Right kidney (tissue), 1 donor: ENCODE measurements around the gene C2orf80.
"Not testable (repeated sequence)": the region's sequence is repeated elsewhere in the genome, so short reads cannot be mapped to it uniquely, and the experiment has no call there.

Experiments
- DNase-seq: peaks from one replicate; pipeline ENCODE4 v3.0.0-alpha.2; 2016

The C2orf80 gene

DNA sequence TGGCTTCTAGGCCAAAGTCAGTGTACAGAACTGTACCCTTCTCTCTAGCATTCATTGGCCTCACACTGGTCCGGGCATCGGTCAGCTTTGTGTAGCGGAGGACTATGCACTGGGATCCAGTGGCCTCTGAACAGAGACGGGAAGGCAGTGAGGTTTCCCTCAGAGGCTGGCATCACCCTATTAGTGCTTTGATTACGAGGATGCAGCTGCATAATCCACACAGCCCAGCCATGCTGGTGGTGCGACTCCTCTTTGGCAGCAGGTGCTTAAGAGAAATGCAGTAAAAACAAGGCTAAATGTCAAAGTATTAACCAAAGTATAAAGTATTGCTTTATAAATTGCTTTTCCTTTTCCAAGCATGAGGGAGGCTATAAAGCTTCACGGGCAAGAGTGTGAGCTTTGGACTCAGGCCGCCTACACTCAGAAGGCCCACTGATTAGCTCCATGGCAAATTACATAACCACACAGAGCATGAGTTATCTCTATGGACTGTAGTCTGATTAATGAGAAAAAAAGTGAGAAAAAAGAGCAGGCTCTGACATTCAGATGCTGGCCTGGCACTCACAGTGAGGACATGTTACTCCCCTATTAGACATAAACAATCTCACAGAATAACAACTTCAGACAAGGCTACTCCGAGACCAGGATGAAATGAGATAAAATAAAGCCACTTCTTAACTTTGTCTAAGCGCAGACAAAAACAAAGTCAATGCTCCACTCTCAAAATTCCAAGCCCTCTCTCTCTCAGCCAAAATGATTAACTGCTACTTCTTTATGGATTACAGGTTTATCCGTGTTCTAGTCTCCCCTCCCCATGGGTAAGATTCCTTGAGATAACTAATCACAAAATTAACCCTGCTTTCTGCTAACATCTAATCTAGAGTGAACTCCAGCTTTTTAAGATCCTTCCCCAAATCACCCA is 53.8 kb downstream of the C2orf80 start:
- DNase-seq, result no peak

DNA sequence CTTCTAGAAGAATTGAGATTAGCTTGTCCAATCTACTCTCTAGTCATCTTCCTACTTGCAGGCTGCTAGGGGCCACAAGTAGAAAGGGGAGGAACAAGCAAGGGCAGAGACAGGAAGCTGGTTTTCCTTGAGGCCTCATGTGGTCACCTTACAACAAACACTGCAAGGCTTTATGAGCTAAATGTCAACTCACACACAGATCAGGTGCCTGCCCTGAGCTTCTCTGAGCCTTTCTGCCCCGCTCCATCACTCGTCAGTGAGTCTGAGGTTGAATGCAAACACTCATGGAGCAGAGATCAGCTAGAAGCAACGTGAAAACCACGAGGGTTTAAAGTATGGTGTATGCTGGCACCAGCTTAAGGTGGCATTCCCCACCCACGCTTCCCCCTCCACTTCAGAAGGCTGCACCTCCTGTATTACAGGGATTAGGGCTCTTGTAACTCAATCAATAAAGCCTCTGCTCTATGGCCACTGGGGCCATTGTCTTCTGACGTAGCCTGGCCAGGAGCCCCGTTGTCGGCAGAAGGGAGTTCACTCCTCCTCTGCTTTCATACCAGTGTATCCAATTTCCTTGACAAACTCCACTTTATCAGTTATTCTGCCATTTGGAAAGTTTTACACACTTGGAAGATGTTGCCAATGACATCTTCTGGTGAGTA is 54.8 kb downstream of the C2orf80 start:
- no peak for DNase-seq

DNA sequence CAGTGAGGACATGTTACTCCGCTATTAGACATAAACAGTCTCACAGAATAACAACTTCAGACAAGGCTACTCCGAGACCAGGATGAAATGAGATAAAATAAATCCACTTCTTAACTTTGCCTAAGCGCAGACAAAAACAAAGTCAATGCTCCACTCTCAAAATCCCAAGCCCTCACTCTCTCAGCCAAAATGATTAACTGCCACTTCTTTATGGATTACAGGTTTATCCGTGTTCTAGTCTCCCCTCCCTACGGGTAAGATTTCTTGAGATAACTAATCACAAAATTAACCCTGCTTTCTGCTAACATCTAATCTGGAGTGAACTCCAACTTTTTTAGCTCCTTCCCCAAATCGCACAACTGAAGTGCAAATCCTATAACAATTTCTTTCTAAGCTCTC is 59.1 kb downstream of the C2orf80 start:
- DNase-seq, result no peak

DNA sequence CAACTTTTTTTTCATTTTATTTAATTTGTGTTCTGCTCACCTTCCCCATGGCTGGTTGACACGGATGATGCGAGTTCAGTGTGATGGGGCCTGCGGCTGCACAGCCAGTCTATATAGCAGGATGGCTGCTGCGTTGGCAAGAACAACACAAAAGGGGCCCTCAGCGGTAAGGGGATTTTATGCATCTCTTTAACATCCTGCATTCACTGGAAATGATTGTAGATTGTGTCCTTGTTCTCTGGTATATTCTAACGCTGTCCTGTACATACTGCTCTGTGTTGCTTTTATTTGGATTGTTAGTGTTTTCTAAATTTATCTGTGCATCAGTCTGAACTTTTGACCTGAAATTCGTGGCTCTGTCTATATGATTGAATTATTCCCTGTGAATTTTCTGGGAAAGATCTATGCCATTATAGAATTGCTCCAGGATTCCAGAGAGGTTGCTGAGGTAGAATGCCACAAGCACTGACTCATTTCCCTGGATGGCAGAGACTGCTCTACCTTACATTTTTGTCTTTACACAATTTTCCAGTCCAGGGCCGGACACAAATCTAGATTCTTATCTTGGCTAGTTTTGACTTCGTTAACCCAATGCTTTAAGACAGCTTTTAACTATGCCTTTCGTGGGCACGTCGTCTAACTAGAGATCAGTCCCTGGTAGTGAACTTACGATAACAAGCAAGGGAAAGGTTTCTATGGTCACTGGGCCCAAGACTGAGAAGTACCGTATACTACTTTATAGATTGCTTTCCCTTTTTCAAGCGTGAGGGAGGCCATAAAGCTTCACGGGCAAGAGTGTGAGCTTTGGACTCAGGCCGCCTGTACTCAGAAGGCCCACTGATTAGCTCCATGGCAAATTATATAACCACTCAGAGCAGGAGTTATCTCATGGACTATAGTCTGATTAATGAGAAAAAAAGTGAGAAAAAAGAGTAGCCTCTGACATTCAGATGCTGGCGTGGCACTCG is 59.8 kb downstream of the C2orf80 start, which contains the start of gene CRYGC:
Gene CRYGC, minus strand, starts transcription at position 85 of the 968 bp plus-strand sequence. Its CDS starts 36 bp downstream, at position 49.
- DNase-seq, result no peak

DNA sequence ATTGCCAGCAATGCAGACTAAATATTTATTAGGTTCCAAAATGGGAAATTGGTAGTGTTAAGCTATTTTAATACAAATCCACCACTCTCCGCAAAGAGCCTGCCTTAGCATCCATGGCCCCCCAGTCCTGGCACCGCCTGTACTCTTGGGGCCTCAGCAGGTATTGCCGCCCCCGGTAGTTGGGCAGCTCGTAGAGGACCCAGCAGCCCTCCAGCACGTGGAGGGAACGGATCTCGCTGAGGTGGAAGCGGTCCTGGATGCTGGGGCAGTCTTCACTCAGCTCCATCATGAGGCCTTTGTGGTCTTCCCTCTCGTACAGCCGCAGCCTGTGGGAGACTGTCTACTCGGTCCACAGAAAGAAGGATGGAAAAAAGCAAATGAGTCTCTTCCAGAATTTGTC is 61.7 kb downstream of the C2orf80 start:
- no peak for DNase-seq

DNA sequence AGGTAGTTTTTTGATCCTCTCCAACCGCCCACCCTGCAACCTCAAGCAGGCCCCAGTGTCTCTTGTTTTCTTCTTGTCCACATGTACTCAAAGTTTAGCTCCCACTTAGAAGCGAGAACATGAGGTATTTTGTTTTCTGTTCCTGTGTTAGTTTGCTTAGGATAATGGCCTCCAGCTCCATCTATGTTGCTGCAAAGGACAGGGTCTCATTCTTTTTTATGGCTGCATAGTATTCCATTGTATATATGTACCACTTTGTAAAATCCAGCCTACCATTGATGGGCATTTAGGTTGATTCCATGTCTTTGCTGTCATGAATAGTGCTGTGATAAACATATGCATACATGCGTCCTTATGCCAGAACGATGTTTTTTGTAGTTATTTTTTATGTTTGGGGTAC is 62.7 kb downstream of the C2orf80 start:
- no peak for DNase-seq

DNA sequence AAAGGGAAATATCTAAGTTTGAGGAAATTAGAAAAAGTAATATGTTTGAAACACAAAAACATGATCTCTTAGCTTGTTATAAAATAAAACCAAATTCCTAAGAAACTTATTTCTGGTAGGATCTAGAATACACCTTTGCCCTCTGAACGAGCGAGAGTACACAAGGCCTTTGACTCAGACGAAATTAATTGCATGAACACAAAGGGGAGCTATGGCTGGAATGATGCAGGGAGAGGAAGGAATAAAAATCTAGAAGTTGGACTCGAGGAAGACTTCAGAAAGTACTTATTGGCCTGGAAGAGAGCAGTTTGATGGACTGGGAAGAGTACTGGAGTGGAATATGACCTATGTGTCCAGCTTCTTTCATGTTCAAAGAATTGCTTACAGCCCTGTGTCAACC is 64.6 kb downstream of the C2orf80 start:
- no peak for DNase-seq

DNA sequence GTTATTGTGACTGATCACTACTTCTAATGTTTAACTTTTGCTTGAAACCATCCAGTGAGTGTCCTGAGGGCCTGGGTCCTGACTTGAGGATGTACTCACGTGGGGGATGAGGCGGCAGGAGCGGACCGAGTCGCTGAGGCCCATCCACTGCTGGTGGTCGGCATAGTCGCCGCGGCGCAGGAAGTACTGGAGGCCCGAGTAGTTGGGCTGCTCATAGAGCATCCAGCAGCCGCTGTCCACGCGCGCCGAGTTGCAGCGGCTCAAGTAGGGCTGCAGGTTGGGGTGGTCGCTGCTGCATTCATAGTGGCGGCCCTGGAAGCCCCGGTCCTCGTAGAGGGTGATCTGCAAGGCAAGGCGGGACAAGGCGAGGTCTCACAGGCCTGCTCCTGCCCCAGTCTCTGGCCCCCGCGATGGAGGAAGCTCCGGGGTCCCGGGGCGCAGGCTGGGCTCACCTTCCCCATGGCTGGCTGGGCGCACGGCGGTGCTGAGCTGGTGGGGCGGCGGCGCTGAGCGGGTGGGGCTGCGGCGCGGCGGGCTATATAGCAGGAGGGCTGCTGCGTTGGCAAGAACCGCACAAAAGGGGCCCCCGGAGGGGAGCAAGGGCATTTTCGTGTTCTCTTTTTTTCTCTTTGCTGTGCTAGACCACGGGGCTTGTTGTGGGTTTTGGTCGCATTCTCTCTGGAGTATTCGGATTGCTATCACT is 65.7 kb downstream of the C2orf80 start, which contains the start of gene CRYGD:
Gene CRYGD, minus strand, starts transcription at position 512 of the 703 bp plus-strand sequence. Its CDS starts 51 bp downstream, at position 461.
- DNase-seq, result peak; percentile 57

DNA sequence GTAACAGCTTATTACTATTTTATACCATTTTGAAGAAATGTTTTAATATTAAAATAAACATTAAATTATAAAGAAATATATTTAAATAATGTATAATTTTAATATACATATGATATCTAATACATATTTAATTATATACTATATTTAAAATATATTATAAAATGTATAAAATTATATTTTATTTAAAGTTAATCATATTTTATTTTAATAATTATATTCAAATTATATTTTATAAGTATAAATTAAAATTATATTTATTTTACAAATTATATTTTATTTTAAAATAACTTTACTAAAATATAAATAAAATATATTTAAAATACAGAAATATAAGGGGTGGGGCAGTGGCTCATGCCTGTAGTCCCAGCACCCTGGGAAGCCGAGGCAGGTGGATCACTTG is 67.6 kb downstream of the C2orf80 start:
- no peak for DNase-seq

DNA sequence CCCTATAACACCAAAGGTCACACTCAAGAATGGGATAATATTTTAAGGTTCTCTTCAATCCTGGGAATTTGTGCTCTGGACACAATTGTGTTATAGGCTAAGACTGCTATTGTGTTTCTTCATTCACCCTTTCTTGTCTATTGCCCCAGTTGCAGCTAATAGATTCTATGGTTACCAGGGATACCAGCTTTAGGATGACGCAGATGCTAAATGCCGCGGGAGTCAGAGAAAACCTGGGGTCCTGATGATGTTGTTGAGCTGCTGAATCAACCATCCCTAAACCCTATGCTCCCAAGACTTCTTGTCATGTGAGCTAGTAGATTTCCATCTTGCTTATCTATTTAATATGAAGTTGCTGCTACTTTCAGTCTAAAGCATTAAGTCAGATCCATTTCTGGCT is 70.9 kb downstream of the C2orf80 start:
- DNase-seq, result no peak

DNA sequence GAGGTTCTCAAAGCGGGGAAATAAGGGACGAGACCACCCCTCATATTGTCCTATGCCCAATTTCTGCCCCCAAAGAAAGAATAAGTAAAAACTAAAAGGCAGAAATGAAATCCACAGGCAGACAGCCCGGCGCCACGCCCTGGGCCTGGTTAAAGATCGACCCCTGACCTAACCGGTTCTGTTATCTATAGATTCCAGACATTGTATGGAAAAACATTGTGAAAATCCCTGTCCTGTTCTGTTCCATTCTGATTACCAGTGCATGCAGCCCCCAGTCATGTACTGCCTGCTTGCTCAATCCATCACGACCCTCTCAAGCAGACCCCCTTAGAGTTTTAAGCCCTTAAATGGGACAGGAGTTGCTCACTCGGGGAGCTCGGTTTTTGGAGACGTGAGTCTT is 72.4 kb downstream of the C2orf80 start:
- DNase-seq, result not testable (repeated sequence)
